GM23338 (cell line): ENCODE data around the gene ZFYVE28. TPM values are rescaled to one million over a fixed set of nuclear protein-coding genes. Genes with fewer than 3 reads are reported as not detected.
A peak's percentile ranks its signal among the peaks of the same experiment; 100 is the strongest.

Experiments used
- ATAC-seq: fragments of 200-7000 bp; cut with Tn5 transposase; 3 replicates; pipeline ENCODE4 v1.9.1; 2020
- DNase-seq: peaks from one replicate; pipeline ENCODE4 v3.0.0-alpha.2; 2015; ENCODE audit warnings: low spot score
- H2AFZ ChIP-seq: fragments of 200-600 bp; sonication (generic); 2 replicates; pipeline ENCODE4 v1.8.0; 2016; ENCODE audit warnings: antibody characterized with exemption, mild to moderate bottlenecking, moderate library complexity
- H3F3A ChIP-seq: fragments of 200-600 bp; sonication (generic); replicated peaks from 2 replicates; pipeline ENCODE4 v1.8.0; 2017; ENCODE audit warnings: antibody characterized with exemption, mixed run types, low read depth
- H3K27ac ChIP-seq: fragments of 200-600 bp; sonication (generic); 2 replicates; pipeline ENCODE4 v1.6.1; 2016; ENCODE audit warnings: low read depth
- H3K27me3 ChIP-seq: fragments of 200-600 bp; sonication (generic); 2 replicates; pipeline ENCODE4 v1.8.0; 2016; ENCODE audit warnings: mild to moderate bottlenecking, mixed run types, moderate library complexity; ENCODE audit not compliant: insufficient read depth
- H3K36me3 ChIP-seq: fragments of 200-600 bp; sonication (generic); 2 replicates; pipeline ENCODE4 v1.8.0; 2016; ENCODE audit warnings: mild to moderate bottlenecking; ENCODE audit not compliant: insufficient read depth
- H3K4me1 ChIP-seq: fragments of 200-600 bp; sonication (generic); 2 replicates; pipeline ENCODE4 v1.8.0; 2016; ENCODE audit warnings: mild to moderate bottlenecking, moderate library complexity; ENCODE audit not compliant: insufficient read depth
- H3K4me2 ChIP-seq: fragments of 200-600 bp; sonication (generic); 2 replicates; pipeline ENCODE4 v1.7.1; 2017; ENCODE audit warnings: mixed run types
- H3K4me3 ChIP-seq: fragments of 200-600 bp; sonication (generic); 2 replicates; pipeline ENCODE4 v1.6.1; 2016; ENCODE audit warnings: mixed run types
- H3K79me2 ChIP-seq: fragments of 200-600 bp; sonication (generic); replicated peaks from 2 replicates; pipeline ENCODE4 v1.8.0; 2017; ENCODE audit warnings: mild to moderate bottlenecking; ENCODE audit not compliant: insufficient read depth
- H3K9me2 ChIP-seq: fragments of 200-600 bp; sonication (generic); 2 replicates; pipeline ENCODE4 v1.8.0; 2017; ENCODE audit not compliant: insufficient read depth
- H4K20me1 ChIP-seq: fragments of 200-600 bp; sonication (generic); replicated peaks from 2 replicates; pipeline ENCODE4 v1.8.0; 2017; ENCODE audit warnings: mild to moderate bottlenecking; ENCODE audit not compliant: insufficient read depth
- H3K27ac Mint-ChIP-seq: 2 replicates; pipeline ENCODE4 v1.8.0; 2020; ENCODE audit warnings: inconsistent platforms, mild to moderate bottlenecking, moderate library complexity, mixed read lengths
- H3K27me3 Mint-ChIP-seq: 3 replicates; pipeline ENCODE4 v1.8.0; 2022; ENCODE audit warnings: low read depth, mild to moderate bottlenecking, moderate library complexity, mixed read lengths, inconsistent platforms; ENCODE audit not compliant: insufficient read depth, poor library complexity
- H3K36me3 Mint-ChIP-seq: 3 replicates; pipeline ENCODE4 v1.8.0; 2021; ENCODE audit warnings: low read depth, mild to moderate bottlenecking, inconsistent platforms, moderate library complexity, mixed read lengths
- H3K4me1 Mint-ChIP-seq: 3 replicates; pipeline ENCODE4 v1.8.0; 2020; ENCODE audit warnings: mild to moderate bottlenecking, inconsistent platforms, mixed read lengths
- H3K4me3 Mint-ChIP-seq: 3 replicates; pipeline ENCODE4 v1.8.0; 2021; ENCODE audit warnings: moderate library complexity, mild to moderate bottlenecking, inconsistent platforms, mixed read lengths
- H3K9me3 Mint-ChIP-seq: 3 replicates; pipeline ENCODE4 v1.8.0; 2020; ENCODE audit warnings: moderate library complexity, mild to moderate bottlenecking, inconsistent platforms, mixed read lengths
- EZH2 ChIP-seq: fragments of 200-600 bp; sonication (generic); IDR thresholded peaks from one replicate; pipeline ENCODE4 v1.8.0; 2017; ENCODE audit warnings: antibody characterized with exemption, mild to moderate bottlenecking, low read depth; ENCODE audit not compliant: unreplicated experiment
- JUNB ChIP-seq: IDR thresholded peaks from one replicate; pipeline ENCODE4 v1.6.1; 2016; ENCODE audit warnings: antibody characterized with exemption; ENCODE audit not compliant: unreplicated experiment
- NANOG ChIP-seq: IDR thresholded peaks from 2 replicates; pipeline ENCODE4 v1.6.1; 2016; ENCODE audit warnings: antibody characterized with exemption, borderline replicate concordance
- POLR2AphosphoS5 ChIP-seq: IDR thresholded peaks from 2 replicates; pipeline ENCODE4 v1.6.1; 2016; ENCODE audit warnings: antibody characterized with exemption, low read depth
- STAT1 ChIP-seq: IDR thresholded peaks from one replicate; pipeline ENCODE4 v1.6.1; 2016; ENCODE audit warnings: antibody characterized with exemption; ENCODE audit not compliant: unreplicated experiment
- ZNF331 ChIP-seq: fragments of 250-450 bp; sonication (Bioruptor Pico); IDR thresholded peaks from 2 replicates; pipeline ENCODE4 v1.5.0; 2020; ENCODE audit warnings: low read depth, mild to moderate bottlenecking, moderate library complexity
- polyA plus RNA-seq: library from polyadenylated mRNA; unstranded; fragments of >200 nt; fragmentation: Nextera tagmentation; extraction: Ambion mirVana; gene quantifications from 2 replicates; pipeline ENCODE4 v1.2.1, GENCODE V29; 2016
- total RNA-seq: library from RNA; depleted of rRNA; stranded (reverse); fragments of >200 nt; shearing (Covaris generic); gene quantifications from 2 replicates; pipeline ENCODE4 v1.2.3, GENCODE V29; 2014
- TF ChIP-seq, protein P1 (sequence below): fragments of 250-450 bp; sonication (Bioruptor Pico); IDR thresholded peaks from 2 replicates; pipeline ENCODE4 v1.5.0; 2020; ENCODE audit warnings: mild to moderate bottlenecking, moderate library complexity

The ZFYVE28 gene
- total and polyA plus RNA-seq, 2 experiments from 2014 or later = 2.6 to 4.6 TPM

DNA sequence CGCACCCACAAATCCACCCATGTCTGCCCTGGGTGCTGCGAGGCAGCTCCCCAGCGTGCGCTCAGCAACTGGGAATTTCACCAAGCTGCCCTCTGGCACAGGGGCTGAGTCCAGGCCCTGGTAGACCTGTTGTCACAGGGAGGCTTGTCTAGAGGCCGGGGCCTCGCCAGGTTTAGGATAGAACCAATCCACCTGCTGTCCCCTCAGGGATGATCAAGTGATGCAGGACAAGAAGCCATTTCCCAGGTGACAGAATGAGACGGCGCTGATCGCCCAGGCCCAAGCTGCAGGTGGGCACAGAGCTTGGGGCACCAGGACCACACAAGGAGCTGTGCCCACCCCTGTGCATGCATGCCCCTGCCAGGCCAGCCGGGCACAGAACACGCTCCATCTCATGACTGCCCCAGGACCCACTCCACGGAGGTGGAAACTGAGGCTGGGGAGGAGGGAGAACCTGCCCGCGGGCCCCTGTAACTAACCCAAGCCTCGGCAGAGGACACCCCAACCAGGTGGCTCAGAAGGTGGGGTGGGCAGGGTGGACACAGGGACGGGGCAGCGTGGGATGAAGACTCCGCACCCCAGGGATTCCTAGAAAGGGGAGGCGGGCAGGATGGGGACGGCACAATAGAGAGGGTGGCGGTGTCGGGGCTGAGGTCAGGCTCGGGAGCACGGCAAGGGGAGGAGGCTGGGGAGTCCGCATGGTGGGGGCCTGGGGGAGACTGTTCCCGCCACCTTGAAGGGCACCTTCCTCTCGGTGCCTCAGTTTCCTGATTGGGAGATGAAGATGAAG lies 78.0 kb downstream of the ZFYVE28 start (continued):
- TF ChIP-seq, protein P1, sequence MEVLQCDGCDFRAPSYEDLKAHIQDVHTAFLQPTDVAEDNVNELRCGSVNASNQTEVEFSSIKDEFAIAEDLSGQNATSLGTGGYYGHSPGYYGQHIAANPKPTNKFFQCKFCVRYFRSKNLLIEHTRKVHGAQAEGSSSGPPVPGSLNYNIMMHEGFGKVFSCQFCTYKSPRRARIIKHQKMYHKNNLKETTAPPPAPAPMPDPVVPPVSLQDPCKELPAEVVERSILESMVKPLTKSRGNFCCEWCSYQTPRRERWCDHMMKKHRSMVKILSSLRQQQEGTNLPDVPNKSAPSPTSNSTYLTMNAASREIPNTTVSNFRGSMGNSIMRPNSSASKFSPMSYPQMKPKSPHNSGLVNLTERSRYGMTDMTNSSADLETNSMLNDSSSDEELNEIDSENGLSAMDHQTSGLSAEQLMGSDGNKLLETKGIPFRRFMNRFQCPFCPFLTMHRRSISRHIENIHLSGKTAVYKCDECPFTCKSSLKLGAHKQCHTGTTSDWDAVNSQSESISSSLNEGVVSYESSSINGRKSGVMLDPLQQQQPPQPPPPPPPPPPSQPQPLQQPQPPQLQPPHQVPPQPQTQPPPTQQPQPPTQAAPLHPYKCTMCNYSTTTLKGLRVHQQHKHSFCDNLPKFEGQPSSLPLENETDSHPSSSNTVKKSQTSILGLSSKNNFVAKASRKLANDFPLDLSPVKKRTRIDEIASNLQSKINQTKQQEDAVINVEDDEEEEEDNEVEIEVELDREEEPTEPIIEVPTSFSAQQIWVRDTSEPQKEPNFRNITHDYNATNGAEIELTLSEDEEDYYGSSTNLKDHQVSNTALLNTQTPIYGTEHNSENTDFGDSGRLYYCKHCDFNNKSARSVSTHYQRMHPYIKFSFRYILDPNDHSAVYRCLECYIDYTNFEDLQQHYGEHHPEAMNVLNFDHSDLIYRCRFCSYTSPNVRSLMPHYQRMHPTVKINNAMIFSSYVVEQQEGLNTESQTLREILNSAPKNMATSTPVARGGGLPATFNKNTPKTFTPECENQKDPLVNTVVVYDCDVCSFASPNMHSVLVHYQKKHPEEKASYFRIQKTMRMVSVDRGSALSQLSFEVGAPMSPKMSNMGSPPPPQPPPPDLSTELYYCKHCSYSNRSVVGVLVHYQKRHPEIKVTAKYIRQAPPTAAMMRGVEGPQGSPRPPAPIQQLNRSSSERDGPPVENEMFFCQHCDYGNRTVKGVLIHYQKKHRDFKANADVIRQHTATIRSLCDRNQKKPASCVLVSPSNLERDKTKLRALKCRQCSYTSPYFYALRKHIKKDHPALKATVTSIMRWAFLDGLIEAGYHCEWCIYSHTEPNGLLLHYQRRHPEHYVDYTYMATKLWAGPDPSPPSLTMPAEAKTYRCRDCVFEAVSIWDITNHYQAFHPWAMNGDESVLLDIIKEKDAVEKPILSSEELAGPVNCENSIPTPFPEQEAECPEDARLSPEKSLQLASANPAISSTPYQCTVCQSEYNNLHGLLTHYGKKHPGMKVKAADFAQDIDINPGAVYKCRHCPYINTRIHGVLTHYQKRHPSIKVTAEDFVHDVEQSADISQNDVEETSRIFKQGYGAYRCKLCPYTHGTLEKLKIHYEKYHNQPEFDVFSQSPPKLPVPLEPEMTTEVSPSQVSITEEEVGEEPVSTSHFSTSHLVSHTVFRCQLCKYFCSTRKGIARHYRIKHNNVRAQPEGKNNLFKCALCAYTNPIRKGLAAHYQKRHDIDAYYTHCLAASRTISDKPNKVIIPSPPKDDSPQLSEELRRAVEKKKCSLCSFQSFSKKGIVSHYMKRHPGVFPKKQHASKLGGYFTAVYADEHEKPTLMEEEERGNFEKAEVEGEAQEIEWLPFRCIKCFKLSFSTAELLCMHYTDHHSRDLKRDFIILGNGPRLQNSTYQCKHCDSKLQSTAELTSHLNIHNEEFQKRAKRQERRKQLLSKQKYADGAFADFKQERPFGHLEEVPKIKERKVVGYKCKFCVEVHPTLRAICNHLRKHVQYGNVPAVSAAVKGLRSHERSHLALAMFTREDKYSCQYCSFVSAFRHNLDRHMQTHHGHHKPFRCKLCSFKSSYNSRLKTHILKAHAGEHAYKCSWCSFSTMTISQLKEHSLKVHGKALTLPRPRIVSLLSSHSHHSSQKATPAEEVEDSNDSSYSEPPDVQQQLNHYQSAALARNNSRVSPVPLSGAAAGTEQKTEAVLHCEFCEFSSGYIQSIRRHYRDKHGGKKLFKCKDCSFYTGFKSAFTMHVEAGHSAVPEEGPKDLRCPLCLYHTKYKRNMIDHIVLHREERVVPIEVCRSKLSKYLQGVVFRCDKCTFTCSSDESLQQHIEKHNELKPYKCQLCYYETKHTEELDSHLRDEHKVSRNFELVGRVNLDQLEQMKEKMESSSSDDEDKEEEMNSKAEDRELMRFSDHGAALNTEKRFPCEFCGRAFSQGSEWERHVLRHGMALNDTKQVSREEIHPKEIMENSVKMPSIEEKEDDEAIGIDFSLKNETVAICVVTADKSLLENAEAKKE (CRISPR knock-in tag) = no peak

DNA sequence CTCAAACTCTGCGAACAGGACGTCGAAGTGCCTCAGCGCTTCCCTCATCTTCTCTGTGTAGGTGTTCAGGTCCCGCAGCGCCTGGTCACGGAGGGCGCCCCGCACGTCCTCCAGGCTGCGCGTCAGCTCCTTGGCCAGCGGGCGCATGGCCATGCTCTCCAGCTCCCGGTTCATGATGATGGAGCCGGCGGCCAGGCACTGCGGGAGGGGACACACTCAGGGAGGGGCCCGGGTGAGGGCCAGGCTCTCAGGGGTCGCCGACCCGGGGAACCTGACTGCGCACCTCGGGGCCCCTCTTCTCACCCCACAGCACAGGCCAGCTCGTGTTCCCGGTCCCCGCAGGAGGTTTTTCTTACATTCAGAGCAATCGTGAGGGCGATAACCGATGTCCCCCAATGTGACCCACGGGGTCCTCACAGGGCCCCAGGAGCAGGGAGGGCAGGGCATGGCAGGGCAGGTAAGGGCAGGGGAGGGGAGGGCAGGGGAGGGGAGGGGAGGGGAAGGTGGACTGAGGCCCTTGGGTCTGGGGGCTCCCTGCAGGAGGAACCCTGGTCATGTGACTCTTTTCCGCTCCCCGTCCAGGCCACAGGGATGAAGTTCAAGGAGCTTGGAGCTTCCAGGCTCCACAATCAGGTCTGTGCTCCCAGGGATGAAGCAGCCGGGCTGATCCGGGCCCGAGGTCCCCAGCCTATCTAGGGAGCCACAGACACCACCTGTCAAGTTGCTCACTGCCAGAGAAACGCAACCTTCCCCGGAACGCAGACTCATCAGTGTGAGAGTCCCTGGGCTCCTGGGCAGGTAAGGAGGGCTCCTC lies 78.8 kb downstream of the ZFYVE28 start:
- 0 out of 2 replicates have a peak overlapping the region, but pooled peaks have one; percentile 20 for H3K4me2 ChIP-seq
- H3K36me3 ChIP-seq = no peaks in the 10 kb centered on the region
- H3K27ac ChIP-seq = no peak overlapping the region
- no peaks in the 10 kb centered on the region for H3K27me3 ChIP-seq
- Mint-ChIP-seq H3K27ac (no peak overlapping the region), H3K36me3 (no peaks in the 10 kb centered on the region; the same call in 2 of the 3 replicates), H3K9me3 (no peaks in the 10 kb centered on the region; the same call in 2 of the 3 replicates), H3K4me1 (peaks cover 12% of the 10 kb centered on the region), H3K27me3 (peaks cover 3% of the 10 kb centered on the region), H3K4me3 (no peak overlapping the region)
- H3K4me1 ChIP-seq = no peaks in the 10 kb centered on the region
- H3K4me3 ChIP-seq = no peak overlapping the region
- no peaks in the 10 kb centered on the region for H3F3A ChIP-seq
- peak; percentile 72 for ATAC-seq
- no peaks in the 10 kb centered on the region for H3K9me2 ChIP-seq
- peak overlapping the region; percentile 84 for H2AFZ ChIP-seq
- no peak for DNase-seq
- H3K79me2 ChIP-seq = no peaks in the 10 kb centered on the region
- no peaks in the 10 kb centered on the region for H4K20me1 ChIP-seq
- TF ChIP-seq POLR2AphosphoS5 (no peak), ZNF331 (CRISPR knock-in tag) (no peak), EZH2 (no peak), NANOG (no peak), STAT1 (no peak), JUNB (no peak)
- TF ChIP-seq, protein P1 (CRISPR knock-in tag) = no peak
